NCI-H748 (cell line): ENCODE data around the gene CPLANE1.
"Not testable (repeated sequence)": the region's sequence is repeated elsewhere in the genome, so short reads cannot be mapped to it uniquely, and the experiment has no call there.

Source experiments
- DNase-seq: peaks from one replicate; lab custom pipeline; 2025; ENCODE audit not compliant: unreplicated experiment; lab: John Stamatoyannopoulos, UW

Gene CPLANE1

DNA sequence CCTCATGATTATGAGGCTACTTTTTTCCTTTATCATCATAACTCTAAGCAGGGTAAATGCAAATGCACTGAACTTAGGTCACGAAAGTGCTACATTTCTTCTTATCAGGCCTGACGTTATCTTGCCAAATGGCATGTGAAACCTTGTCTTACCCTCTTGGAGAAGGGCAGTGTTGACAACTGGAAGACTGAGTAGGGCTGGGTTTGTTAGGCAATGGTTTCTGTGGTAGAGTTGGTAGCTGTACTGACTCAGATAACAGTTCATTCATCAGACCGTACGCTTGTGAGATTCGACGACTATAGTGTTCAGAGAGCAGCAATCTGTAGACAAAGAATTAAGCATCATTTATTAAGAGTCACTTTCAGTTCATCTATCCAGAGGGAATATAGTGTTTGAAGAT lies 127.7 kb downstream of the CPLANE1 start:
- DNase-seq, result no peak

DNA sequence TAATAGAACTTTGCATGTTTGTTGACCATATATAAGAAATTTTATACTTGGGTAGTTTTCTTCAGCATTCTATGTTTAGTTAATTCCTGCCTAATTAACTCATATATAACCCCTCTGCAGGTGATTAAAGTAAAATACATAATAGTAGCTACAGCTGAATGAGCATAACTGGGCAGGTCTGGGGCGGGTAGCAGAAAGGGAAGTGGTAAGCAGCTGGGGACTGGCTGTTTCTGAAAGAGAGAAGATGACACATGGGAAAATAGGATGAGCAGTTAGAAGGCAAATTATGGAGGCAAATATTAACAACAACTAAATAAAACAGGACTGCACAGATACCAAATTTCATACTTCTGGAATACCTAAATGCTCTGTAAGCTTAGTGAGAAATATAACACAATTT lies 128.1 kb downstream of the CPLANE1 start:
- no peak for DNase-seq

DNA sequence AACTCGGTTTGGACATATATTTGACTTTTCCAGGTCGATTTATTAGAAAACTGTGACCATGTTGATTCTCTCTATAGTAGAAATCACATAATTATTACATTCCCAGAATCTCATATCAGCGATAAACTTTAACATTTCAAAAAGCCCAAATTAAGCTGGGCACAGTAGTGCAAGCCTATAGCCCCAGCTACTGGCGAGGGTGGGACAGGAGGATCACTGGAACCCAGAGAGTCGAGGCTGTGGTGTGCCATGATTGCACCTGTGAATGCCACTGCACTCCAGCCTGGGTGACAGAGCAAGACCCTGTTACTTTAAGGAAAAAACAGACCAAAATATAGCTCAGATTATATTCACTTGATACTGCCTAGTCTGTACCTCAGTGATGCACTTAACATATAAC lies 128.9 kb downstream of the CPLANE1 start:
- DNase-seq, result no peak

DNA sequence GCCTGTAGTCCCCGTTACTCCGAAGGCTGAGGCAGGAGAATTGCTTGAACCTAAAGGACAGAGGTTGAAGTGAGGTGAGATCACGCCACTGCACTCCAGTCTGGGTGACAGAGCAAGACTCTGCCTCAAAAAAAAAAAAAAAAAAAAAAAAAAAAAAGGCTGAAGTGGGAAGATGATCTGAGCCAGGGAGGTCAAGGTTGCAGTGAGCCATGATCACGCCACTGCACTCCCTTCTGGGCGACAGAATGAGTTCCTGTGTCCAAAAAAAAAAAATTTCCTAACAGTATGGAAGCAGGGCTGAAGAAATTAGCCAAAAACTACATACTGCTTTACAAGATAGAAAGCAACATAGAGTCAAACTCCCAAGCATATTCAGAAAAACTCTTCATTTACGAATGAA lies 132.8 kb downstream of the CPLANE1 start:
- no peak for DNase-seq

DNA sequence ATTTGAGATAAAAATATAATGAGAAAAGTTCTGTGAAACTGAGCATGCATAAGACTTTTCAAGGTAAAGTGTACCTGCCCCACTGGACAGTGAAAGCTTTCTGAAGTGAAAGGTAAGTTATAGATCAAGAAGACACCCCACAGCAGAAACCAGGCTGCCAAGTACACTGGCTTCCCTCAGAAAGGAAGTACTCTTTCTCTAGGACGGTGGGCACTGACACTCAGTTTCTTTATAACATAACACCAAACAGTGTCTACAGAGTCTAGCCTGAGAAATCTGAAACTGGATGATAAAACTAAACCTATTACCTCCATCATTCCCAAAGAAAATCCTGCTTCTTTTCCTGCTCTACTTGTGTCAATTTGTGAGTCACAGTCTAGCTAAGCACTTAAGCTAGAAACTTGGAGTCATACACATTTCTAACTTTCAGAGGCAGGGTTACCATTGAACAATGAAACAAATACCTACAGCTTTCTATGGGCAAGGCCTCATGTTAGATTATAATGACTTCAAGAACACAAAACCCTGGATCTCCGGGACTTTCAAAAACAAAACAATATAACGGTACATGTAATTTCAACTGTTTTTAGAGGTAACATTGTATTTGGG lies 136.7 kb downstream of the CPLANE1 start:
- no peak for DNase-seq

DNA sequence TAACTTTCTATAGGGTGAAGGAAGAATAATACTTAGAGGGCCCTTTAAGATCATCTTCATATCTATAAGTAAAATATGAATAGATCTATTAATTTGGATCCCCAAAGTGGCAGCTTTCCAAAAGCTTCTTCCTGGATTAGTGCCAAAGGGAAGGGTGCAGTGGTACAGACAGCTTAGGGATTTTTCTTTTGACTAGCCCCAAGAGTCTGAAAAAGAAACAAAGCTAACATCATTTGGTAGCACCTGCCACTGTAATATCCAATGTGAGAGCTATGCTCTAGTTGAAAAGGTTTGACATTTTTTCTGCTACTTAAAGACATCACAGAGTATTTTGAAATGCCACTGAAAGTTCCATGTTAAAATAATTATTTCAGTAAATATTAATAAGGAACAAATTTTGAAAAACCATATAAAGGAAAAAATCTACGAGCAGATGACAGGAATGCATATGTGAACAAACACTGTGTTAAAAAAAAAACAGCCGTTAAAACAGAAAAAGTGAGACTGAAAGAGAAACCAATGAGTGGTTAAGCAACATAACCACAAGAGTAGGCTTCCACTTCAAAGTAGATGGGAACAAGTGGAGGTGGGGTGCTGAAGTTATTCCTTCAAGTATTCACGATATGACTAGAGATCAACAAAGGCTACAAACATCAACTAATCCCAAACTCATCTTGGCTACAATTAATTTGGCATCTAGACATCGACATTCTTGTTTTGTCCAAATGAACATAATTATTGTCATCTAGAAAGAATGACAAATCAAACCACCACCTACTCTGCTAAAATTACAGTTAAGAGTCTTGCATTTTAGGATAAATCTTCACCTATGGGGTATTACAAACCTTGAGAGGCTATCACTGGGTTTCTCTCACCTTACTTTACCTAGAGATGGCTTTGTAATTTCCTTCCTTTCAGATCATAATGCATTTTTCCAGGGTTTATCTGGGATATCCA lies 137.5 kb downstream of the CPLANE1 start:
- DNase-seq, result no peak

DNA sequence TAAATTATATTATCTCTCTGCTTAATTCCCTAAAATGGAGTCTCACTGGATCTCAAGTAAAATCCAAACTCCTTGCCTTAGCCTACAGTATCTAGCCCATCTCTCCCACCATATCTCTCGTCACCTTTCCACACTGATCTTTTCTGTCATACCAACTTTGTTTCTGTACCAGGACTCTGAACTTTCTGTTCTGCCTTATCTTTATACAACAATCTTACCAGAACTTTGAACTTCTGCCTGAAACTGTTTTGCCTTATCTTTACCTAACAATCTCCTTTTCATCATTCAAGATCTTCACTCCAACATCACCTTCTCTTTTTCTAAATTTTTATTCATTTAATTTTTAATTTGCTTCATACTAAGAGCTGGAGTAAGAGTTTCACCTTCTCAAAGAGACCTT lies 139.0 kb downstream of the CPLANE1 start:
- no peak for DNase-seq

DNA sequence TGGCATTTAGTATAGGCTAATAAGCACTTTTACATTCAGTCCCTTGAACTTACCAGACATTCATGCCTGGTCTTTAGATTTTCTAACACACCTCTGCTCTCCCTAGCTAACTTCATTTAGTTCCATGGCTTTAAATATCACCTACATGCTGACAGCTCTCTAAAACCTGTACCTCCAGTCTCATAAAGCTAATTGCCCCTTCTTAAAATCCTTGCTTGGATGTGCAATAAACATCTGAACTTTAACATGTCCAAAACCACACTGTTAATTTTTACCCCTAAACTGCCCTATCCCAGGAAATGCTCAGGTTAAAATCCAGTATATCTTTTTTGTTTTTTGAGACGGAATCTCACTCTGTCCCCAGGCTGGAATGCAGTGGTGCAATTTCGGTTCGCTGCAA lies 139.8 kb downstream of the CPLANE1 start:
- no peak for DNase-seq

DNA sequence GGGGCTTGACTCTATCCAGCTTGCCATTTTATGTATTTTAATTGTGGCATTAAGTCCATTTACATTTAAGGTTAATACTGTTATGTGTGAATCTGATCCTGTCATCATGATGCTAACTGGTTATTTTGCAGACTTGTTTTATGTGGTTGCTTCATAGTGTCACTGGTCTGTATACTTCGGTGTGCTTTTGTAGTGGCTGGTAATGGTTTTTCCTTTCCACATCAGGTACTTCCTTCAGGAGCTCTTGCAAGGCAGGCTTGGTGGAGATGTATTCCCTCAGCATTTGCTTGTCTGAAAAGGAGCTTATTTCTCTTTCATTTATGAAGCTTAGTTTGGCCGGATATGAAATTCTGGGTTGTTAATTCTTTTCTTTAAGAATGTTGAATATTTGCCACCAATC lies 145.9 kb downstream of the CPLANE1 start:
- DNase-seq, result no peak

DNA sequence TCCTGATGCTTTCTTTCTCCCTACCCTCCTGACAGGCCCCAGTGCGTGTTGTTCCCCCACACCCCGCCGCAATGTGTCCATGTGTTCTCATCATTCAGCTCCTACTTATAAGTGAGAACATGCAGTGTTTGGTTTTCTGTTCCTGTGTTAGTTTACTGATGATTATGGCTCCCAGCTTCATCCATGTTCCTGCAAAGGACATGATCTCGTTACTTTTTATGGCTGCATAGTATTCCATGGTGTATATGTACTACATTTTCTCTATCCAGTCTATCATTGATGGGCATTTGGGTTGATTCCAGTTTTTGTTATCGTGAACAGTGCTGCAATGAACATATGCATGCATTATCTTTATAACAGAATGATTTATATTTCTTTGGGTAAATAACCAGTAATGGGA lies 149.9 kb downstream of the CPLANE1 start:
- DNase-seq, result not testable (repeated sequence)

DNA sequence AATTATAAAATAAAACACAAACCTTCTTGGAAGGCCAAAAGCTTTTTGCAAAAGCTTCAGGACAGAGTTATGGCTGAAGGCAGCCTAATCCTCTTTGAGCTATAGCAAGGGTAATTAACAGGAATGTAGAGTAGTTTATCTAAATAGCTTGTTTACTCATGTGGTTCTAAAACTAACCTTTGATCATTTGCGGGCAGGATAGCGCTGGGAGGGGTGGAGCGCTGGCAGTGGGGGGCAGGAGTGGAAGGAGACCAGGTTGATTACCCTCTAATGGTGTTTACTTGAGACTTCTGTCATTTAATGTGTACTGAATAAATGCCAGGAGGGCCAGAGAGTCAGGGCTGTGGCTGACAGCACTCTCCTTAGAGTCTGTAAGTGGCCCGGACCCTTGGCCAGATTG lies 155.4 kb downstream of the CPLANE1 start:
- peak; percentile 38 for DNase-seq

DNA sequence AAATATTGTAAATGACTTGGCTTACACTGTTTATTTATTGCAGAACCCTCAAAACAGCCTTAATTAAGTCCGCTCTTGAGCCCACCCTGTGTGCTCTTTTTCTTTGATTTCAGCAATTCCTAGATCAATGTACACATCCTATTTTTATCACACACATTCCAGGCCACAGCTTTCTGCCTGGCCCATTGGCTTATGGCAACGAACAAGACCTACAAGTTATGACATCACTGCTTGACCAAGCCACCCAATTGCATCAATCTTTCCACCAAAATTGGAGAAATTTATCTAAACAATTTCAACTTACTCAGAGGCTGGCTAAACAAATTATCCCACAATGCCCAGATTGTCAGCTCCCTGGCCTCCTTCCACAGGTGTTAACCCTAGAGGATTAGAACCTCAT lies 158.4 kb downstream of the CPLANE1 start:
- DNase-seq, result no peak

DNA sequence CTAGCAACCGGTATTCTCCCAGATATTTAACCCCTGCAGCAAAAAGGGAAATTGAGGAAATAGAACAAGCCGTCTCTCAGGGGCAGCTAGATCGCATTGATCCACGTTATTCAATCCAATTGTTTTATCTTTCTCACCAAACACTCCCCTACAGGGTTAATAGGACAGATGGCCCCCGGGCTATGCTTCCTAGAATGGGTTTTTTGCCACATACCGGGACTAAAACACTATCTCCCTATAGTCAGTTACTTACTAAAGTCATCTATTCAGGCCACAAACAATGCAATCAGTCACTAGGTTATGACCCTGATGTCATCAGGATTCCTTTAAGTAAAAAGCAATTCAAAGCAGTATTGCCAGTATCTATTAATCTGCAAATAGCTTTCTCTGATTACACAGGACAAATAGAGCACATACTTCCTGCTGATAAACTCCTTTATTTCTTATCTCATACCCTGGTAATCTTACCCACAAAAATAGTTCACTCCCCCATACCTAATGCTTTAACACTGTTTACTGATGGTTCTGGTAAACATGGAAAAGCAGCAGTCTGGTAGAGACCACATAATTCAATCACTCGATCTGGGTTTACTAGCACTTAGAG lies 159.0 kb downstream of the CPLANE1 start:
- DNase-seq, result no peak

DNA sequence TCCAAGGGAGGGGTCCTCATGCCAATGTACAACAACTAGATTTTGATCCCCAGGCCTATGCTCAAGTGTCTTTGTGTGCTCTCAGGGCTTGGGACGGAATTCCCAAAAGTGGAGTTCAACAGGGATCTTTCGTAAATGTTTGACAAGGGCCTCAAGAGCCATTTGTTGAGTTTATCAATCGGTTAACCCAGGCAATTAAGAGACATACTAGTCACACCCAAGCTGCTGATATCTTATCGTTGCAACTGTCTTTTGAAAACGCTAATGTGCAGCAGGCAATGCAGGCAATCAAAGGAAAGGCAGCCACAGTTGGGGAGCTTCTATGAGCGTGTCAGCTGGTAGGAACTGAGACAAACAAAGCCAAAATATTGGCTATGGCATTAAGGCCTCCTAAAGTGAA lies 161.2 kb downstream of the CPLANE1 start:
- DNase-seq, result no peak

DNA sequence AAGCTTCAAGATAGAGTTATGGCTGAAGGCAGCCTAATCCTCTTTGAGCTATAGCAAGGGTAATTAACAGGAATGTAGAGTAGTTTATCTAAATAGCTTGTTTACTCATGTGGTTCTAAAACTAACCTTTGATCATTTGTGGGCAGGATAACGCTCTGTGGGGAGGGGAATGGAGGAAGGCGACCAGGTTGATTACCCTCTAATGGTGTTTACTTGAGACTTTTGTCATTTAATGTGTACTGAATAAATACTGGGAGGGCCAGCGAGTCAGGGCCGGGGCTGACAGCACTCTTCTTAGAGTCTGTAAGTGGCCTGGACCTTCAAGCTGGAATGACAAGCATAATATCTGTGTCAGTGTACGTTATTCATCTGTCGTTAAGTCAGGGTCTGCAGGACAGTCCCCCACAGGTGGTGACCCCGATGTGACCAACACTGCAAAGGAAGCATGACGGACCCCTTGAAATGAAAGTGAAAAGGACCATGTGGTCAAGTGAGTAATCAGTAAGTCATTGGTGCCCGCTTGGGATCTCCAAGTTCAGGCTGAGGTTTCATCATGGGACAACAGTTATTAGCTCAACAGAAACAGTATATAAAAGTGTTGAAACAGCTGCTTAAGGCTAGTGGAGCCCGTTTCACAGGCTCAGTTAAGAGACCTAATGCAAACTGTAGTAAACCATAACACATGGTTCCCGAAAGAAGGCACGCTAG lies 162.6 kb downstream of the CPLANE1 start:
- peak; percentile 74 for DNase-seq

DNA sequence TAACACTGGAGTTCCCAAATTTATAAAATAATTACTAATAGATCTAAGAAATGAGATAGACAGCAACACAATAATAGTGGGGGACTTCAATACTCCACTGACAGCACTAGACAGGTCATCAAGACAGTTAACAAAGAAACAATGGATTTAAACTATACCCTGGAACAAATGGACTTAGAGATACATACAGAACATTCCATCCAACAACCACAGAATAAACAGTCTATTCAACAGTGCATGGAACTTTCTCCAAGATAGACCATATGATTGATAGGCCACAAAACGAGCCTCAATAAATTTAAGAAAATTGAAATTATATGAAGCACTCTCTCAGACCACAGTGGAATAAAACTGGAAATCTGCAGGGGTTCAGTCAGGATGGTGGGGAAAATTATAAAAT lies 163.2 kb downstream of the CPLANE1 start:
- not testable (repeated sequence) for DNase-seq

DNA sequence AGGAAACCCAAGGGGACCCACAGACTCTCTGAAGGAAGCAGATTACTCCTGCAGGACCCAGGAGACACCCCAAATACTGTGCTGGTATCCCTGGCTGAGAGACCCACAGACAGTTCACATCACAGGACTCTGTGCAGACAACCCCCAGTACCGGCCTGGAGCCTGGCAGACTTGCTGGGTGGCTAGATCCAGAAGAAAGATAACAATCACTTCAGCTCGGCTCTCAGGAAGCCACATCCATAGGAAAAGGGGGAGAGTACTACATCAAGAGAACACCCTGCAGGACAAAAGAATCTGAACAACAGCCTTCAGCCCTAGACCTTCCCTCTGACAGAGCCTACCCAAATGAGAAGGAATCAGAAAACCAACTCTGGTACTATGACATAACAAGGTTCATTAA lies 166.2 kb downstream of the CPLANE1 start:
- not testable (repeated sequence) for DNase-seq

DNA sequence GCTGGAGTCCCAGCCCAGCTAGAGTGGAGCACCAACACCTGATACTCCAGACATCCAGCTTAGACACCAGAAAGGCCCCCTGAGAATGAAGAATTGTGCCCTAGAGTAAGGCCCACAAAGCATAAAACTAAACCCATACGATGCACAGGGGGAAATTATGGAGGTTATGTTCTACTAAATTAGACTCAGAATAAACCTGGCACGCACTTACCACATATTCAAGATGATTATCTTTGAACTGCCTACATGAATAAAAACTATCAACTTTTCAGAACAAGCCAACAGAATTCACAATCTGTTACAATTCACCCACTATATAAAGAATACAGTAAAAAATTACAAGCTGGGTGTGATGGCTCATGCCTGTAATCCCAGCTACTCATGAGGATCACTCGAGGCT lies 168.5 kb downstream of the CPLANE1 start:
- no peak for DNase-seq

DNA sequence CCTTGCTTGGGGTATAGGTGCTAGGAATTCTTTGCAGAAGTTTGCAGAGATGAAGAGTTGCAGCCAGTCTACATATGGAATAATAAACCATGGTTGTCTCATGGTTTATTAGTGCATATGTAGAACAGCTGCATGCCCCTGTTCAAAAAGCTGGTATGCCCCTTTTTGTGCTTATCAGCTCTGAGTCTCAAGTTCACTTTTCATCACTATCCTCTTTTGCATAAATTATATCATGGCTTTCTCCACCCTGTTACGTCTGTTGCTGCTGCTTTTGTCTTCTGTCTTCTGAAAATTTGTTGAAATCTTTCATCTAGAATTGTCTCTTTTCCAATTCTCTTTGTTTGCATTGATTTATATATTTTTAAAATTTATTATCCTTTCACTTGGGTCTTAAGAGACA lies 172.0 kb downstream of the CPLANE1 start:
- DNase-seq, result no peak

DNA sequence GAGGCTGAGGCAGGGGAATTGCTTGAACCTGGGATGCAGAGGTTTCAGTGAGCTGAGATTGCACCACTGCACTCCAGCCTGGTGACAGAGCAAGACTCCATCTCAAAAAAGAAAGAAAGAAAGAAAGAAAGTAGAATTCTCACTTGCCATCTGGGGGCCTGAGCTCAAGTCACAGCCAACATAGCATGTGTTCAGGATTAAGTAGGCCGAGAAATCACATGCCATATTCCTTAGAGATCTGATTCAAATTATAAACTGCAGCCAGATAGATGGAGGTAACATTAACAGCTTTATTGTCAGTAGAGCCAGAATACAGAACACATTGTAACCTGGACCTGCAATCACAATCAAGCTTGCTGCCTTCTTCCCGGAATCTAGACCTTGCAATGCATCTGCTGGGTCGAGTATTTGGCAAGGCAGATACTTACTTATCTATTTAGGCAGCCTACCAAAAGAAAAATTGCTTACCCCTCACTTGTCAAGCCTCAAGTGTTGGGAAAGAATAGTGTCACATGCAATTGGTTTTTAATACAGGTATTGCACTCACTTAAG lies 173.7 kb downstream of the CPLANE1 start:
- DNase-seq, result no peak

DNA sequence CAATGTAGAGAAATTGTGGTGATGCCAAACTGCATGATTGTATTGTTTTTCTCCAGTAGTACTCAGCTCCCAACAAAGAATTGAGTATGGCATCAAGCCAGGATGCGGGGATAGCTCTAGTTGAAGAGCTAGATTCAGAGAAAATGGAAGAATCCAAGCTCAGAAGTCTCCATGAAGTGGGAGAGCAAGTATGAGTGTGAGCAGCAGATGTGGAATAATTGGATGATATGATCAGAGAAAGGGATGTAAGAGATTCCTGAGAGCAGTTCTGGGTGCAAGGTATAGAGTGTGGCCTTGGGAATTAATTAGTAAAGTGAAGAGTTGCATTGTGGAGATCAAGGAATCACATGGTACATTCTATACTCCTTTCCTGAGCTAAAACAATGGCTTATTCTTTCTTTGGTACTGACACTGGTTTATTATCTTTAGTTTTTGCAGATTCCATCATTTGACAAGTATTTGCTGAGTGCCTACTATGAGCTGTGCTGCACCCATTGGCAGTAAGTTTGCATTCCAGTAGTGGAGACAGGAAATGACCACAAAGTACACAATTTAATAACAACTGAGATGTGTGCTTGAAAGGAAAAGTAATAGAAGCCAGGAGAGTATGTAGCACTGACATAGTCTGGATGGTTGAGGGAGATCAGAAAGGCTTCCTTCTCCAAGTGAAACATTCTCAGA lies 177.1 kb downstream of the CPLANE1 start:
- peak; percentile 27 for DNase-seq
